ENCODE measurements around the gene CST11.
A peak's percentile ranks its signal among the peaks of the same experiment; 100 is the strongest.

CST11 gene

DNA sequence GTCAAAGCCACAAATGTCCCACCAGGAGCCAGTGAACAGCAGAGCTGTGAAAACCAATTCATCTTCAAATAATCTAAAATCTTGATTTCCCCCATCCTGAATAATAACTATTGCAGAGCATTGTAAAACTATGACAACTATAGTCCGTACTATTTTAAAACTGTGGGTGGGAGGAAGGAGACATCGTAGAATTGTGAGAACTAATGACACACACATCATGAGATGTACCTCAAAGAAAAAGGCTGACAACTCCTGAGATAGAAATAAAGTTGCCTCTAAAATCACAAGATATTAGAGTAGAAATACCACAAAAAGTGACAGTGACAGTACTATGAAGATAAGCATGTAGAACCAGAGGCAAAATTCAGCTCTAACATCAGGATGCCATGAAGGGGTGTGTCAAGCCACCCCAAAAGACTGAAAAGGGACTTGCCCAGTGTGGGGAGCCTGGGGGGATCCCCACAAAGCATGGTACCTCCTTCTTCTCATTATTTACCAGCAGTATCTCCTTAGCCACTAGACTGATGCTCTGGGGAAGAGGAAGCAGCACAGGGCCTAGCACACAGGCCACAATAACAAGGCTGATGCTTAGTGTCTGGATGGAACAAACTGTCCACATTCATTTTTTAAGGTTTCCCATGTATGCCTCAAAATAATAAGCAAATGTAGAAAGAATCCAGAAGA lies 44.8 kb downstream of the CST11 start:
- no peak for DNase-seq (ENCODE audit: low read depth in 2 of 2)
- TF ChIP-seq, protein P1, sequence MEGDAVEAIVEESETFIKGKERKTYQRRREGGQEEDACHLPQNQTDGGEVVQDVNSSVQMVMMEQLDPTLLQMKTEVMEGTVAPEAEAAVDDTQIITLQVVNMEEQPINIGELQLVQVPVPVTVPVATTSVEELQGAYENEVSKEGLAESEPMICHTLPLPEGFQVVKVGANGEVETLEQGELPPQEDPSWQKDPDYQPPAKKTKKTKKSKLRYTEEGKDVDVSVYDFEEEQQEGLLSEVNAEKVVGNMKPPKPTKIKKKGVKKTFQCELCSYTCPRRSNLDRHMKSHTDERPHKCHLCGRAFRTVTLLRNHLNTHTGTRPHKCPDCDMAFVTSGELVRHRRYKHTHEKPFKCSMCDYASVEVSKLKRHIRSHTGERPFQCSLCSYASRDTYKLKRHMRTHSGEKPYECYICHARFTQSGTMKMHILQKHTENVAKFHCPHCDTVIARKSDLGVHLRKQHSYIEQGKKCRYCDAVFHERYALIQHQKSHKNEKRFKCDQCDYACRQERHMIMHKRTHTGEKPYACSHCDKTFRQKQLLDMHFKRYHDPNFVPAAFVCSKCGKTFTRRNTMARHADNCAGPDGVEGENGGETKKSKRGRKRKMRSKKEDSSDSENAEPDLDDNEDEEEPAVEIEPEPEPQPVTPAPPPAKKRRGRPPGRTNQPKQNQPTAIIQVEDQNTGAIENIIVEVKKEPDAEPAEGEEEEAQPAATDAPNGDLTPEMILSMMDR (IDR thresholded peaks at IDR 0.05; ENCODE audit: low read depth, low read length): no peak
- no peak overlapping the region for H3K4me3 ChIP-seq (replicated peaks in 1 of 2; ENCODE audit: low read depth in 2 of 2, low read length in 2 of 2)

DNA sequence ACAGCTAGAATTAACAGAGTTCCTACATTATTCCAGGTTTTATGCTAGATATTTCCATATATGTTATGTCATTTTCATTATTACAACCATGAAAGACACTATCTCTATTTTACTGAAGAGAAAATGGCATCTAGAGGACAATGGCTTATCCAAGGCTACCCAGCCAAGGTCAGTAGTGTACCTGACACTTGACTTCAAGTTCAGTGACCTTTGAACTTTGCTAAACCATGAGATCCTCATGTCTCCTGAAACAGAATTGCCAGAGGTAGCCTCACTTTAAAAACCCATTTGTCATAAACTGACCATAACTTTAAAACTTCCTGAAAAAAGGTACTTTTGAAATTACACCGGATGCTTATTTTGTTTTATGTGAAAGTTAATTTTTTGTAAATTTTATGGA lies 45.8 kb downstream of the CST11 start:
- H3K4me3 ChIP-seq (replicated peaks in 1 of 2; ENCODE audit: low read depth in 2 of 2, low read length in 2 of 2): no peak overlapping the region
- no peak for DNase-seq (ENCODE audit: low read depth in 2 of 2)
- TF ChIP-seq, protein P1 (IDR thresholded peaks at IDR 0.05; ENCODE audit: low read depth, low read length): no peak

- H3K4me3 ChIP-seq (replicated peaks in 1 of 2; ENCODE audit: low read depth in 2 of 2, low read length in 2 of 2): no peak overlapping the region
- peak; percentile 46 to 67 for DNase-seq (ENCODE audit: low read depth in 2 of 2)
- TF ChIP-seq, protein P1 (IDR thresholded peaks at IDR 0.05; ENCODE audit: low read depth, low read length): no peak
Observed at GRCh38 chr20:23404196-23404595, 48.5 kb downstream of the CST11 start.

DNA sequence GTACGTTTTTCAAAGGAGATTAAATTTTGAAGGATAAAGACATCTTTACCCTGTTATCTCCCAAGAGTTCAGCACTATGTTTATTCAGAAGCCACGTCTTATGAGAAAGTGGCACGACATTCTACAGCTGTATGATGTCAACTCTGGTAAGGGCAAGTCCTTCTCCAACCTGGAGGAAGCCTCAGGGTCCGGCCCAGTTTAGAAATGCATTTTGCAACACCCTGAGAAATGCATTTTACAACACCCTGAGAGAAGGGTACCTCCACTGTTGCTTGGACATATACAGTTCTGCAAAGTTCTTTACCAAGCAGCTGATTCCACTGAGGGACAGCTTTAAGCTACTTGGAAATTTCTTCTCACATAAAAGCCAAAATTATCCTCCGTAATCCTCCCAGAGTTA lies 48.9 kb downstream of the CST11 start:
- TF ChIP-seq, protein P1 (IDR thresholded peaks at IDR 0.05; ENCODE audit: low read depth, low read length): no peak
- H3K4me3 ChIP-seq (replicated peaks in 1 of 2; ENCODE audit: low read depth in 2 of 2, low read length in 2 of 2): no peak overlapping the region

DNA sequence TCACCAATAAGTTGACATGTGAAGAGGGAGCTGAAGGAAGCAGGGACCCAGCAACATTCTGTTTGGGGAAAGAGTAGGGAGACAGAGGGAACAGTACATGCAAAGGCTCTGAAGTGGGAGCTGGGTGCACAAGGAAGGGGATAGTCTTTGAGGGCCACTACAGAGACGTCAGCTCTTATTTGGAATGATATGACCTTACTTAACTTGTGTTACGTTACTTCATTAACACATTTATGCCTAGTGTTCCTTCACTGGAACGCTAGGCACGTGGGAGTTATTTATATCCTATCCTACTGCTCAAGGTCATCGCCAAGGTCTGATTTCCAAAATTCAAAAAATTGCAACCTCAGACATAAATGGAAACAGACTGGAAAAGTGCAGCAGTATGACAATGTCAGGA lies 51.6 kb downstream of the CST11 start:
- DNase-seq (ENCODE audit: low read depth in 2 of 2): no peak
- TF ChIP-seq, protein P1 (IDR thresholded peaks at IDR 0.05; ENCODE audit: low read depth, low read length): no peak
- no peak overlapping the region for H3K4me3 ChIP-seq (replicated peaks in 1 of 2; ENCODE audit: low read depth in 2 of 2, low read length in 2 of 2)

More for the DNA sequence above, 48.9 kb downstream of the CST11 start:
- DNase-seq (ENCODE audit: low read depth in 2 of 2): peak; percentile 19 to 34
